Suprapubic skin (tissue), 4 donors: Measurements from ENCODE around the gene SLC40A1. TPM values are rescaled to one million over a fixed set of nuclear protein-coding genes. Genes with fewer than 3 reads are reported as not detected.

Experiments used
- DNase-seq, 2 donors: peaks; one replicate each; pipeline ENCODE4 v3.0.0-alpha.2; 2019; ENCODE audit warnings: low spot score in 2 of 2
- H3K27ac ChIP-seq: fragments of 200-600 bp; sonication (generic); one replicate; pipeline ENCODE4 v1.5.1; 2019
- H3K27me3 ChIP-seq: fragments of 200-600 bp; sonication (generic); one replicate; pipeline ENCODE4 v1.5.1; 2019
- H3K36me3 ChIP-seq: fragments of 200-600 bp; sonication (generic); one replicate; pipeline ENCODE4 v1.5.1; 2019
- H3K4me1 ChIP-seq: fragments of 200-600 bp; sonication (generic); one replicate; pipeline ENCODE4 v1.5.1; 2019
- H3K4me3 ChIP-seq: fragments of 200-600 bp; sonication (generic); one replicate; pipeline ENCODE4 v1.5.1; 2019; ENCODE audit warnings: mild to moderate bottlenecking
- H3K9me3 ChIP-seq: fragments of 200-600 bp; sonication (generic); one replicate; pipeline ENCODE4 v1.5.1; 2019
- EP300 ChIP-seq: sonication (generic); formaldehyde crosslinking; IDR thresholded peaks from one replicate; pipeline ENCODE4 v1.6.1; 2017; ENCODE audit warnings: antibody characterized with exemption
- POLR2A ChIP-seq, 2 donors: fragments of 450-650 bp; IDR thresholded peaks; one replicate each; pipeline ENCODE4 v1.6.1; 2017; ENCODE audit warnings: antibody characterized with exemption in 2 of 2, mild to moderate bottlenecking in 2 of 2, moderate library complexity in 2 of 2
- POLR2AphosphoS5 ChIP-seq, 3 donors: sonication (generic); formaldehyde crosslinking; IDR thresholded peaks; one replicate each; pipeline ENCODE4 v1.6.1; 2017; ENCODE audit warnings: antibody characterized with exemption in 3 of 3
- WGBS: methylation state at CpG from one replicate; pipeline ENCODE4 v1.1.5; 2018; 5-methylcytosine and 5-hydroxymethylcytosine counted together
- total RNA-seq, 4 donors: library from RNA; depleted of rRNA; stranded (reverse); fragments of >200 nt; gene quantifications; one replicate each; pipeline ENCODE4 v1.1.0, GENCODE V29; 2016
- TF ChIP-seq, protein P1 (sequence below), 2 donors: fragments of 200-600 bp in 1 of 2; fragments of 450-650 bp in 1 of 2; sonication (generic) in 1 of 2; IDR thresholded peaks; one replicate each; pipeline ENCODE4 v1.5.1; 2016 to 2019; ENCODE audit warnings: antibody characterized with exemption in 2 of 2, mild to moderate bottlenecking in 1 of 2, moderate library complexity in 1 of 2

Gene SLC40A1
- total RNA-seq, 4 donors from 2014 or later, result 17.2 to 33.6 (median 19.6) TPM

DNA sequence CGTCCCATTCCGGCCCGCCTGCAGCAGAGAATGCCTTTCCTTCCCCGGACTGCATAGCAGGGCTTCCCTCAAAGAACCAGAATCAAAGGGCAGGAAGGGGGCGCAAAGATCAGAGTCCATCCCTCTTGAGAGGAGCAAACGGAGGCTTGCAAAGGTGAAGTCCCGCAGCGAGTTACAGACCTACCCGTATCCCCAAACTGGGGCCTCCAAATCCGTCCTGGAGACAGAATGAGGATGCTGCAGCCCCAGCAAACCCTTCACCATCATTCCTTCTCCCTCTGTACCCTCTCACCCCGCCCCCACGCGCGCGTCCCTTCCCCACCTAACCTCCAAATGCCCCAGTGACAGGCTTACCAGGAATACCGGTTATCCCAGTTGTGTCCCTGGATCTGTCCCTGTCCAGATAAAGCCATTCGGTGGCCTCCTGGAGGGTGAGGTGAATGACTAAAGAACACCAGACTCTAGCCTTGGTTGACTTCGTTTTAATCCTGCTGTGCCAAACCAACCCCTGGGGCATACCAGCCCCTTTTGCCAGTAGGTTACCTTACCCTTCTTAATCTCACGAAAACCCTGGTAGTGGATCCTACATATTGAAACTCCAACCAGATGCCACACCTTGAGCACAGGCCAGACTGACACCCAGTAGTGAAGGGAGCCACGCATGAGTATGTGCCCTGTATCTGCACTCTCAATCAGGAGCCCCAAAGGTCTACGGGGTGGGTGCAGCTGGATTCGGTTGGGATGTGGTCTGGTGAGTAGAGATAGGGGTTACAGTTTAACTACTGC lies 961 bp upstream of the SLC40A1 start:
- Histone ChIP-seq H3K36me3 (no peaks in the 10 kb centered on the region), H3K27ac (peak overlapping the region; percentile 90), H3K4me1 (peaks cover 42% of the 10 kb centered on the region), H3K9me3 (no peaks in the 10 kb centered on the region), H3K27me3 (no peaks in the 10 kb centered on the region), H3K4me3 (peak overlapping the region; percentile 77)
- 18% methylated on average over 22 of the region's 22 CpGs for WGBS
- TF ChIP-seq, protein P1, sequence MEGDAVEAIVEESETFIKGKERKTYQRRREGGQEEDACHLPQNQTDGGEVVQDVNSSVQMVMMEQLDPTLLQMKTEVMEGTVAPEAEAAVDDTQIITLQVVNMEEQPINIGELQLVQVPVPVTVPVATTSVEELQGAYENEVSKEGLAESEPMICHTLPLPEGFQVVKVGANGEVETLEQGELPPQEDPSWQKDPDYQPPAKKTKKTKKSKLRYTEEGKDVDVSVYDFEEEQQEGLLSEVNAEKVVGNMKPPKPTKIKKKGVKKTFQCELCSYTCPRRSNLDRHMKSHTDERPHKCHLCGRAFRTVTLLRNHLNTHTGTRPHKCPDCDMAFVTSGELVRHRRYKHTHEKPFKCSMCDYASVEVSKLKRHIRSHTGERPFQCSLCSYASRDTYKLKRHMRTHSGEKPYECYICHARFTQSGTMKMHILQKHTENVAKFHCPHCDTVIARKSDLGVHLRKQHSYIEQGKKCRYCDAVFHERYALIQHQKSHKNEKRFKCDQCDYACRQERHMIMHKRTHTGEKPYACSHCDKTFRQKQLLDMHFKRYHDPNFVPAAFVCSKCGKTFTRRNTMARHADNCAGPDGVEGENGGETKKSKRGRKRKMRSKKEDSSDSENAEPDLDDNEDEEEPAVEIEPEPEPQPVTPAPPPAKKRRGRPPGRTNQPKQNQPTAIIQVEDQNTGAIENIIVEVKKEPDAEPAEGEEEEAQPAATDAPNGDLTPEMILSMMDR (IDR thresholded peaks at IDR 0.05), result no peak
- no peak for TF ChIP-seq POLR2AphosphoS5 (IDR thresholded peaks at IDR 0.05)
- no peak for TF ChIP-seq EP300
- TF ChIP-seq POLR2A (IDR thresholded peaks at IDR 0.05), result no peak
- peak in 1 of 2 donors; percentile 63 for DNase-seq

- H3K27ac ChIP-seq, result peak overlapping the region; percentile 90
- peaks cover 48% of the 10 kb centered on the region for H3K4me1 ChIP-seq
- peak in 1 of 2 donors; percentile 62 for DNase-seq
- H3K4me3 ChIP-seq, result peak overlapping the region; percentile 77
- H3K36me3 ChIP-seq, result no peaks in the 10 kb centered on the region
- 0% methylated on average over 13 of the region's 13 CpGs for WGBS
- H3K27me3 ChIP-seq, result no peaks in the 10 kb centered on the region
- no peaks in the 10 kb centered on the region for H3K9me3 ChIP-seq
- TF ChIP-seq, protein P1 (IDR thresholded peaks at IDR 0.05), result no peak
- TF ChIP-seq EP300, result no peak
- no peak for TF ChIP-seq POLR2AphosphoS5 (IDR thresholded peaks at IDR 0.05)
- no peak for TF ChIP-seq POLR2A (IDR thresholded peaks at IDR 0.05)
These were observed 340 bp downstream of the SLC40A1 start for GRCh38 chr2:189580241-189580651.

- peaks cover 3% of the 10 kb centered on the region for H3K36me3 ChIP-seq
- H3K27ac ChIP-seq, result peak overlapping the region; percentile 90
- H3K27me3 ChIP-seq, result no peaks in the 10 kb centered on the region
- TF ChIP-seq, protein P1 (IDR thresholded peaks at IDR 0.05), result no peak
- peak in 1 of 3 donors; percentile 12 for TF ChIP-seq POLR2AphosphoS5 (IDR thresholded peaks at IDR 0.05)
- no peaks in the 10 kb centered on the region for H3K9me3 ChIP-seq
- peak overlapping the region; percentile 77 for H3K4me3 ChIP-seq
- peaks cover 48% of the 10 kb centered on the region for H3K4me1 ChIP-seq
- no peak for DNase-seq
- WGBS, result 41% methylated on average over 11 of the region's 11 CpGs
These were observed 900 bp downstream of the SLC40A1 start for GRCh38 chr2:189579585-189580186.

- peaks cover 48% of the 10 kb centered on the region for H3K4me1 ChIP-seq
- DNase-seq, result no peak
- TF ChIP-seq POLR2AphosphoS5 (IDR thresholded peaks at IDR 0.05) (no peak), EP300 (no peak), POLR2A (IDR thresholded peaks at IDR 0.05) (no peak)
- TF ChIP-seq, protein P1 (IDR thresholded peaks at IDR 0.05), result no peak
- H3K36me3 ChIP-seq, result peaks cover 13% of the 10 kb centered on the region
- no peak overlapping the region for H3K27ac ChIP-seq
- H3K27me3 ChIP-seq, result no peaks in the 10 kb centered on the region
- peak overlapping the region; percentile 77 for H3K4me3 ChIP-seq
- 48% methylated on average over 1 of the region's 1 CpG for WGBS
- H3K9me3 ChIP-seq, result no peaks in the 10 kb centered on the region
These were observed 2.2 kb downstream of the SLC40A1 start for GRCh38 chr2:189578272-189578950.

DNA sequence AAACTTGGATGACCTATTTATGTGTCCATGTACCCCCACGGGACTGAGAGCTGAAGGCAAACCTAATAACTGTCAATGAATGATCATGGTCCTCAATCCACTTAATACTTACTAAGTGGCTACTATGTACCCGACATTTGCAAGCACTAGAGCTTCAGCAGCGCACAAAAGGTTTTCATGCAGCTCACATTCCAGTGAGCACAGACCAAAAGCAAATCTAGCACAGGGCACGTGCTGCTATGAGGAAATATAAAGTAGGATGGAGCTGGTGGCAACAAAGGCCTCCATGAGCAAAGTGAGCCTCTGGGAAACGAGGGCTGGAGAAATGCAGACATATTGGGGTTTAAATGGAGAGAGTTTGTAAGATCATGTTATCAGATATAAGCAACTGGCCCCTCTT lies 3.5 kb downstream of the SLC40A1 start:
- Histone ChIP-seq H3K4me1 (peaks cover 48% of the 10 kb centered on the region), H3K9me3 (no peaks in the 10 kb centered on the region), H3K27me3 (no peaks in the 10 kb centered on the region), H3K36me3 (peaks cover 22% of the 10 kb centered on the region), H3K4me3 (peak overlapping the region; percentile 16), H3K27ac (no peak overlapping the region)
- TF ChIP-seq POLR2A (IDR thresholded peaks at IDR 0.05), result no peak
- no peak for TF ChIP-seq EP300
- no peak for TF ChIP-seq POLR2AphosphoS5 (IDR thresholded peaks at IDR 0.05)
- TF ChIP-seq, protein P1 (IDR thresholded peaks at IDR 0.05), result no peak
- 84% methylated on average over 5 of the region's 5 CpGs for WGBS
- no peak for DNase-seq
